ENCODE data around the gene CALHM4.

GRCh38 chr6:116556065-116556464 is 2.5 kb downstream of the CALHM4 start:
- TF ChIP-seq CTCF (IDR thresholded peaks at IDR 0.05) (no peak), POLR2AphosphoS5 (IDR thresholded peaks at IDR 0.05) (no peak), POLR2A (IDR thresholded peaks at IDR 0.05) (no peak), EP300 (IDR thresholded peaks at IDR 0.05) (no peak)

All from gastroesophageal sphincter (tissue), 3 donors.